ENCODE data around the gene P2RY8.

The P2RY8 gene

DNA sequence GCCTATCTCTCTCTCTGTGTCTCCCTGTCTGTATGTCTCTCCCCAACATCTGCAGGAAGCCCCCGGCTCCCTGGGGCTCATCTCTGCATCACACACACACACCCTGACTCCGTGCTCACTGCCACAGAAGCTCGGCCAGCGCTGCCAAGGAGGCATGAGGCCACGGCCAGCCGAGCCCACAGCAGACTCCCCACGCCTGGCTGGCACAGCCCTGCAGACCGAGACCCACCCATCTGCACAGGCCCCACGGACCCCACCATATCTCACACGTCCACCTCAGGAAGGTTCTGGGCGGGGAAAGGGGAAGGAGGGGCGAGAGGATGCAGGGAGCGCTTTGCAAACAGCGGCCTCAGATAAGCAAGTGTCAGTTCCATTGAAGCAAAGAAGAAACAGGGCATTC, 116.6 kb downstream of the P2RY8 start:
- no peak for DNase-seq

DNA sequence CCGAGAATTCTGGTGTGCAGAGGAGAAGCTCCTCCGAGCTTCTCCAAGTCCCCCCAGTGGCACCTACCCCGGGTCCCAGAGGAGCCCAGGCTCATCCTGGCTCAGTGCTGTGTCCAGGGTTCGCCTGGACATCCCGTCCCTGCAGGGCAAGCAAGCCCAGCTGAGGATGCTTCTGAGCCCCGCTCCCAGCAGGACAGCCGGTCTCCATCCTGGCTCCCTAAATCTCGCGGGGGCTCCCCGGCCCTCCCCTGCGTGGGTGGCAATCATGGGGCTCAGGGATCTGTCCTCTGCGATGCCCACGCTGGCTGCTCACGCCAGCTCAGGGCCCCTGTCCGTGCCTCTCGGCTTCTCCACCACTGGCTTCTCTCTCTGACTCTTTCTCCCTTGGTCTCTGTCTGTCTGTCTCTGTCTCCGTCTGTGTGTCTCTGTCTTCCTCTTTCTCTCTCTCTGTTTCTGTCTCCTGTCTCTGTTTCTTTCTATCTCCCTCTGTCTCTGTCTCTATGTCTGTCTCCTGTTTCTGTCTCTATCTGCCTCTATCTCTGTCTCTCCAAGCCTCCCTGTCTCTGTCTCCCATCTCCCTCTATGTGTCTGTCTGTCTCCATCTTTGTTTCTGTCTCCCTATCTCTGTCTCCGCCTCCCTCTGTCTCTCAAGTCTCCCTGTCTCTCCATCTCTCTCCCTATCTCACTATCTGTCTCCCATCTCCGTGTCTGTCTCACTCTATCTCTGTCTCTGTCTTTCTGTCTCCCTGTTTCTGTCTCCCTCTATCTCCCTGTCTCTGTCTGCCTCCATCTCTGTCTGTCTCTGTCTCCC, 117.2 kb downstream of the P2RY8 start:
- no peak for DNase-seq

DNA sequence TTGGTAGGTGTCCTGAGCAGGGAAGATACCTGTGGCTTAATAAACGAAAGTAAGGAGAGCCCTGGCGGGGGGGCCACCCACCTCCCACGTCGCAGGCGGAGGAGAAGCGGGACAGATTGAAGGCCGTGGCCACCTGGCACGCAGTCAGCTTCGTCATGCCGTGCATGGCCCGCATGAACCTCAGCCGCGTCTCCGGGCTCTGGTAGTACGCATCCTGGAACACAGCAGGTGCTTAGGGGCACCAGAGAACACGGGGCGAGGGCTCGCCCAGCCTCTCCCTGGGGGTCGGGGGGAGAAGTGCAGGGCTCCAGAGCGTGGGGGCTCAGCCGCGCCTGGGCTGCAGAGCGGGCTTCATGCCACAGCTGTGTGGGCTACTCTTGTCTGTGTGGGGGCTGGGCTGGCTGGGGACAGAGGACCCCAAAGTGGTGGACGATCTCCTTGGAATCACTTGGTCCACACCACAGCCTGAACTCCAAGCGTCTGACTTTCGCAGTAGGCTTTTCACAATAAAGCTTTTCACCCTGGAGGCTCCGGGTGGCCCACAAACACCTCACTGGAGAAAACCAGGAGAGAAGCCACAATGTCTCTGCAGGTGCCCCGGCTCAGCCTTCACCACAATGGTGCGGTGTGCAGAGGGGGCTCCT, 118.0 kb downstream of the P2RY8 start:
- DNase-seq: no peak

DNA sequence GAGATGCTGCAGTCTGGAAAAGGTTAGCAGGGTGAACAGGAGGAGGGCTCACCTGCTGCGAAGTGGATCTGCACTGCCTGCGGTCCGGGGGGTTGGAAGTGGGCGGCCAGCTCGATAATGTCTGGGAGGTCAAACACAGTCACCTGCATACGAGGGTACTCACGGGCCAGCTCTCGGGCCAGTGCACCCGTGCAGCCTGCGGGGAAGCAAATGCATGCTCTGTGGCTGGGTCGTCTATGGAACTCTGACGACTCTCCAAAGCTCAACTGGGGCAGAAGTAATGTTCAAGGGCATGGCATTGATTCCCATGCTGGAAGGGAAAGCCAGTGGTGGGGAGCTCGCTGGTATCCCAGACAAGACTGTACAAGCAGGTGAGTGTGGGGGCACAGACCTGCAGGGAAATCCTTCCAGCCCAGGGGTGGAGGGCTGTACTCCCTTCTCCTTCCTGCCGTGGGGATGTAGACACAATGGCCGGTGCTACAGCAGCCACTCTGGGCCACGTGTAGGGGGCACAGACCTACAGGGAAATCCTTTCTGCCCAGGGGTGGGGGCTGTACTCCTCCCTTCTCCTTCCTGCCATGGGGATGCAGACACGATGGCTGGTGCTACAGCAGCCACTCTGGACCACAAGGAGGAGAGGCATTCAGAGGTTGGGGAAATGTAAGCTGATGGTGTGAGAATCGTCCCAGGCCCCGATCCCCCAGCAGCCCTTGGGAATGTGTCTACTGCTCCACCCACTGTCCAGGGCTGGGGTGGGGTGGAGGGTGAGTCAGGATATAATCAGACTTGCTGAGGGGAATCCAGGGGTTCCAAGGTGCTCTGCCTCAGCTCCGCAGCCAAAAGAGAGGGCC, 118.8 kb downstream of the P2RY8 start:
- no peak for DNase-seq

DNA sequence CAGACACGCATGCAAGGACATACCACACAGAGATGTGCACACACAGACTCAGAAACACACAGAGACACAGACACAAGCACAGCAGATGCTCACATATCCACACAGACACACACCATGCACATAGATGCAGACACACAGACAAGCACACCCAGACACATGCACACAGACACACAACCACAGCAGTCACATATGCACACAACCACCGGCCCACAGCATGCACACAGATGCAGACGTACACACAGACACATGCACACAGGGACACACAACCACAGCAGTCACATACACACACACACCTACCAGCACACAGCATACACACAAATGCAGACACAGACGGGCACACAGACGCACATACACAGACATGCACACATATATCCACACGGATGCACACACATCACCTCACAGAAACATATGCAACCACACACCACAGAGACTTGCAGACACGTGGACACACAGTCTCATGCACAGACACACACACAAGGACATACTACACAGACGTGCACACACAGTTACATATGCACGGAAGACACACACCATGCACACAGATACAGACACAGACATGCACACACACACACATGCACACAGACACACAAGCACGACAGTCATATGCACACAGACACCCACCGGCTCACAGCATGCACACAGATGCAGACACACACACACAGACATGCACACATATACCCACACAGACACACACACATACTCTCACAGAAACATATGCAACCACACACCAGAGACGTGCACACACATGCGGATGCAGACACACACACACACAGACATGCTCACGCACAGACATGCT, 119.8 kb downstream of the P2RY8 start:
- DNase-seq: no peak

DNA sequence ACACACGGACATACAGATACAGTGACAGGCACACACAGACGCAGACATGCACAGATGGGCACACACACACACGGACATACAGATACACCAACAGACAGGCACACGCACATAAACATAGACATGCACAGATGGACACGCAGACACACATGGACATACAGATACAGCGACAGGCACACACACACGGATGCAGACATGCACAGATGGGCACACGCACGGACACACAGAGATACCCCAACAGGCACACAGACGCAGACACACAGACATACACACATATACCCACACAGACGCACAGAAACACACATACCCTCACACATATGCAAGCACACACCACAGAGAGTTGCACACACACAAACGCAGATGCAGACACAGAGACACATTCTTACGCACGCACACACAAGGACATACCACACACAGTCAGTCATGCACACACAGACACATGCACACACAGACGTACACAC, 120.6 kb downstream of the P2RY8 start:
- no peak for DNase-seq
